ENCODE measurements around the gene EWSR1.
A peak's percentile ranks its signal among the peaks of the same experiment; 100 is the strongest.

The EWSR1 gene

GRCh38 chr22:29306835-29307595 is 38.9 kb downstream of the EWSR1 start:
- peak; percentile 51 for DNase-seq (ENCODE audit: low read depth)

GRCh38 chr22:29307596-29308147 is 39.6 kb downstream of the EWSR1 start:
- DNase-seq (ENCODE audit: low read depth): no peak

GRCh38 chr22:29308148-29308790 is 40.2 kb downstream of the EWSR1 start:
- DNase-seq (ENCODE audit: low read depth): no peak

- DNase-seq (ENCODE audit: low read depth): peak; percentile 50
These were observed 40.8 kb downstream of the EWSR1 start for GRCh38 chr22:29308791-29309262.

GRCh38 chr22:29309332-29310064 is 41.4 kb downstream of the EWSR1 start:
- no peak for DNase-seq (ENCODE audit: low read depth)

- DNase-seq (ENCODE audit: low read depth): no peak
These were observed 42.2 kb downstream of the EWSR1 start for GRCh38 chr22:29310065-29310862.

GRCh38 chr22:29310863-29311339 is 42.8 kb downstream of the EWSR1 start:
- DNase-seq (ENCODE audit: low read depth): peak; percentile 97

- no peak for DNase-seq (ENCODE audit: low read depth)
These were observed 43.6 kb downstream of the EWSR1 start for GRCh38 chr22:29311464-29312217.

GRCh38 chr22:29312218-29313125 is 44.4 kb downstream of the EWSR1 start:
- no peak for DNase-seq (ENCODE audit: low read depth)

GRCh38 chr22:29313126-29313575 is 45.1 kb downstream of the EWSR1 start:
- DNase-seq (ENCODE audit: low read depth): no peak

GRCh38 chr22:29313576-29314466 is 45.8 kb downstream of the EWSR1 start:
- DNase-seq (ENCODE audit: low read depth): no peak

GRCh38 chr22:29314537-29315285 is 46.6 kb downstream of the EWSR1 start:
- DNase-seq (ENCODE audit: low read depth): no peak

GRCh38 chr22:29315286-29316140 is 47.4 kb downstream of the EWSR1 start, which contains the start of gene RASL10A:
TSS of gene RASL10A (minus strand) at chr22:29315697. CDS start at chr22:29315246, 451 bp downstream.
- DNase-seq (ENCODE audit: low read depth): no peak

GRCh38 chr22:29316141-29316828 is 48.2 kb downstream of the EWSR1 start:
- DNase-seq (ENCODE audit: low read depth): no peak

- no peak for DNase-seq (ENCODE audit: low read depth)
These were observed 49.9 kb downstream of the EWSR1 start for GRCh38 chr22:29317827-29318454.

- DNase-seq (ENCODE audit: low read depth): no peak
These were observed 51.0 kb downstream of the EWSR1 start for GRCh38 chr22:29319072-29319471.

Data from GM04504 (cell line).